ENCODE measurements around the gene FOXD4L6.
A peak's percentile ranks its signal among the peaks of the same experiment; 100 is the strongest.
"Not testable (repeated sequence)": the region's sequence is repeated elsewhere in the genome, so short reads cannot be mapped to it uniquely, and the experiment has no call there.

Gene FOXD4L6

GRCh38 chr9:41104542-41104941, 23.9 kb downstream of the FOXD4L6 start:
- not testable (repeated sequence) for DNase-seq (ENCODE audit: low spot score); FAIRE-seq

GRCh38 chr9:41100508-41100907, 28.0 kb downstream of the FOXD4L6 start:
- not testable (repeated sequence) for FAIRE-seq; DNase-seq (ENCODE audit: low spot score)

- DNase-seq (ENCODE audit: low spot score); FAIRE-seq: not testable (repeated sequence)
Measured at GRCh38 chr9:41098759-41099158, 29.7 kb downstream of the FOXD4L6 start.

- not testable (repeated sequence) for FAIRE-seq; DNase-seq (ENCODE audit: low spot score)
Measured at GRCh38 chr9:41095060-41095459, 33.4 kb downstream of the FOXD4L6 start.

- FAIRE-seq; DNase-seq (ENCODE audit: low spot score): not testable (repeated sequence)
Measured at GRCh38 chr9:41094010-41094773, 34.3 kb downstream of the FOXD4L6 start.

- not testable (repeated sequence) for FAIRE-seq; DNase-seq (ENCODE audit: low spot score)
Measured at GRCh38 chr9:41090922-41091321, 37.6 kb downstream of the FOXD4L6 start.

GRCh38 chr9:41090386-41090785, 38.1 kb downstream of the FOXD4L6 start:
- not testable (repeated sequence) for DNase-seq (ENCODE audit: low spot score); FAIRE-seq

- FAIRE-seq; DNase-seq (ENCODE audit: low spot score): not testable (repeated sequence)
Measured at GRCh38 chr9:41088450-41089059, 39.9 kb downstream of the FOXD4L6 start.

- not testable (repeated sequence) for FAIRE-seq
Measured at GRCh38 chr9:41087929-41088328, 40.6 kb downstream of the FOXD4L6 start.

GRCh38 chr9:41087157-41087780, 41.2 kb downstream of the FOXD4L6 start:
- DNase-seq (ENCODE audit: low spot score); FAIRE-seq: not testable (repeated sequence)

More at GRCh38 chr9:41087929-41088328, 40.6 kb downstream of the FOXD4L6 start:
- DNase-seq (ENCODE audit: low spot score), result not testable (repeated sequence)

- DNase-seq (ENCODE audit: low spot score); FAIRE-seq: not testable (repeated sequence)
Measured at GRCh38 chr9:41086685-41087084, 41.8 kb downstream of the FOXD4L6 start.

- not testable (repeated sequence) for DNase-seq (ENCODE audit: low spot score); FAIRE-seq
Measured at GRCh38 chr9:41086215-41086614, 42.3 kb downstream of the FOXD4L6 start.

GRCh38 chr9:41082358-41082757, 46.1 kb downstream of the FOXD4L6 start:
- FAIRE-seq; DNase-seq (ENCODE audit: low spot score): not testable (repeated sequence)

GRCh38 chr9:41079464-41079863, 49.0 kb downstream of the FOXD4L6 start:
- FAIRE-seq; DNase-seq (ENCODE audit: low spot score): not testable (repeated sequence)

- not testable (repeated sequence) for FAIRE-seq
- peak; percentile 63 for DNase-seq (ENCODE audit: low spot score)
Measured at GRCh38 chr9:41077586-41077985, 50.9 kb downstream of the FOXD4L6 start.
